ENCODE measurements around the gene ZMPSTE24.

Gene ZMPSTE24

GRCh38 chr1:40267767-40268187 lies 9.7 kb downstream of the ZMPSTE24 start:
- no peaks in the 10 kb centered on the region for H3K4me1 ChIP-seq (ENCODE audit: control insufficient read depth in 1 of 2, insufficient read depth in 1 of 2, low read depth in 1 of 2, low read length in 1 of 2)
- TF ChIP-seq CTCF (IDR thresholded peaks at IDR 0.05), result no peak
- no peak overlapping the region for H3K4me3 ChIP-seq (ENCODE audit: low read depth in 1 of 2, low read length in 1 of 2)
- H3K27ac ChIP-seq, result no peak overlapping the region
- no peaks in the 10 kb centered on the region for H3K9me3 ChIP-seq
- H3K27me3 ChIP-seq, result no peaks in the 10 kb centered on the region
- H3K36me3 ChIP-seq, result peaks cover 89% of the 10 kb centered on the region

- no peak for TF ChIP-seq CTCF (IDR thresholded peaks at IDR 0.05)
- Histone ChIP-seq H3K36me3 (peaks cover 89% of the 10 kb centered on the region), H3K4me3 (ENCODE audit: low read depth in 1 of 2, low read length in 1 of 2) (no peak overlapping the region), H3K27ac (no peak overlapping the region), H3K27me3 (no peaks in the 10 kb centered on the region), H3K4me1 (ENCODE audit: control insufficient read depth in 1 of 2, insufficient read depth in 1 of 2, low read depth in 1 of 2, low read length in 1 of 2) (no peaks in the 10 kb centered on the region), H3K9me3 (no peaks in the 10 kb centered on the region)
Measured at GRCh38 chr1:40268211-40268610, 10.2 kb downstream of the ZMPSTE24 start.

- Histone ChIP-seq H3K27ac (no peak overlapping the region), H3K36me3 (peaks cover 82% of the 10 kb centered on the region), H3K27me3 (no peaks in the 10 kb centered on the region), H3K4me3 (ENCODE audit: low read depth in 1 of 2, low read length in 1 of 2) (no peak overlapping the region), H3K4me1 (ENCODE audit: control insufficient read depth in 1 of 2, insufficient read depth in 1 of 2, low read depth in 1 of 2, low read length in 1 of 2) (no peaks in the 10 kb centered on the region), H3K9me3 (no peaks in the 10 kb centered on the region)
- no peak for TF ChIP-seq CTCF (IDR thresholded peaks at IDR 0.05)
Measured at GRCh38 chr1:40270152-40270834, 12.3 kb downstream of the ZMPSTE24 start.

GRCh38 chr1:40272653-40273213 lies 14.7 kb downstream of the ZMPSTE24 start:
- no peaks in the 10 kb centered on the region for H3K9me3 ChIP-seq
- TF ChIP-seq CTCF (IDR thresholded peaks at IDR 0.05), result no peak
- no peak overlapping the region for H3K4me3 ChIP-seq (ENCODE audit: low read depth in 1 of 2, low read length in 1 of 2)
- peaks cover 82% of the 10 kb centered on the region for H3K36me3 ChIP-seq
- H3K27me3 ChIP-seq, result no peaks in the 10 kb centered on the region
- H3K4me1 ChIP-seq (ENCODE audit: control insufficient read depth in 1 of 2, insufficient read depth in 1 of 2, low read depth in 1 of 2, low read length in 1 of 2), result no peaks in the 10 kb centered on the region
- H3K27ac ChIP-seq, result no peak overlapping the region

GRCh38 chr1:40273547-40274166 lies 15.6 kb downstream of the ZMPSTE24 start:
- Histone ChIP-seq H3K9me3 (no peaks in the 10 kb centered on the region), H3K4me1 (ENCODE audit: control insufficient read depth in 1 of 2, insufficient read depth in 1 of 2, low read depth in 1 of 2, low read length in 1 of 2) (no peaks in the 10 kb centered on the region), H3K27ac (no peak overlapping the region), H3K27me3 (no peaks in the 10 kb centered on the region), H3K36me3 (peaks cover 74% of the 10 kb centered on the region), H3K4me3 (ENCODE audit: low read depth in 1 of 2, low read length in 1 of 2) (no peak overlapping the region)
- no peak for TF ChIP-seq CTCF (IDR thresholded peaks at IDR 0.05)

All from neutrophil (primary cell).